Fibroblast of lung (primary cell): ENCODE data around the gene MAZ. TPM values are rescaled to one million over a fixed set of nuclear protein-coding genes. Genes with fewer than 3 reads are reported as not detected.
A peak's percentile ranks its signal among the peaks of the same experiment; 100 is the strongest.

Source experiments
- DNase-seq, 2 donors: peaks; one replicate each; pipeline versions ENCODE4 v3.0.0 to v3.0.0-alpha.2; 2010; ENCODE audit warnings: low read depth in 2 of 2
- H2AFZ ChIP-seq: 2 replicates; pipeline ENCODE4 v1.5.1; 2012; ENCODE audit warnings: low read length, control low read depth, inconsistent platforms
- H3K27ac ChIP-seq: 2 replicates; pipeline ENCODE4 v1.5.1; 2011; ENCODE audit warnings: low read length, control low read depth; ENCODE audit not compliant: insufficient read depth
- H3K27me3 ChIP-seq: 2 replicates; pipeline ENCODE4 v1.5.1; 2011; ENCODE audit warnings: mild to moderate bottlenecking, low read length; ENCODE audit not compliant: control insufficient read depth, insufficient read depth
- H3K36me3 ChIP-seq: 2 replicates; pipeline ENCODE4 v1.5.1; 2011; ENCODE audit warnings: low read length; ENCODE audit not compliant: control insufficient read depth, insufficient read depth
- H3K4me1 ChIP-seq: 2 replicates; pipeline ENCODE4 v1.5.1; 2011; ENCODE audit warnings: low read length; ENCODE audit not compliant: control insufficient read depth, insufficient read depth; ENCODE audit errors: extremely low read depth
- H3K4me2 ChIP-seq: 2 replicates; pipeline ENCODE4 v1.5.1; 2011; ENCODE audit warnings: low read length, control low read depth; ENCODE audit not compliant: insufficient read depth; ENCODE audit errors: extremely low read depth
- H3K4me3 ChIP-seq, 4 experiments: fragments of 200-600 bp in 1 of 4; sonication (generic) in 1 of 4; replicated peaks in 1 of 4; 2 replicates each; pipeline ENCODE4 v1.5.1; 2011 to 2016; ENCODE audit warnings: low read length in 4 of 4, low read depth in 3 of 4, mild to moderate bottlenecking in 3 of 4, control low read depth in 2 of 4, inconsistent platforms in 1 of 4, mixed read lengths in 1 of 4; ENCODE audit not compliant: insufficient read depth in 1 of 4; ENCODE audit errors: control extremely low read depth in 1 of 4
- H3K79me2 ChIP-seq: 2 replicates; pipeline ENCODE4 v1.5.1; 2012; ENCODE audit warnings: mild to moderate bottlenecking, low read length, inconsistent platforms; ENCODE audit not compliant: control insufficient read depth, insufficient read depth
- H3K9ac ChIP-seq: 2 replicates; pipeline ENCODE4 v1.5.1; 2011; ENCODE audit warnings: mild to moderate bottlenecking, low read length, control low read depth; ENCODE audit not compliant: insufficient read depth
- H3K9me3 ChIP-seq: 2 replicates; pipeline ENCODE4 v1.5.1; 2012; ENCODE audit warnings: low read depth, low read length; ENCODE audit not compliant: control insufficient read depth, insufficient read depth
- H4K20me1 ChIP-seq: 2 replicates; pipeline ENCODE4 v1.5.1; 2011; ENCODE audit warnings: low read length; ENCODE audit not compliant: control insufficient read depth, insufficient read depth; ENCODE audit errors: extremely low read depth
- CTCF ChIP-seq, 2 donors: IDR thresholded peaks in 1 of 2; conservative IDR thresholded peaks in 1 of 2; 1 replicate in 1 of 2; 2 replicates in 1 of 2; pipeline ENCODE4 v1.5.1; 2011 to 2012; ENCODE audit warnings: low read length in 2 of 2, control low read depth in 1 of 2, inconsistent platforms in 1 of 2, low read depth in 1 of 2, mild to moderate bottlenecking in 1 of 2
- EZH2 ChIP-seq: IDR thresholded peaks from 2 replicates; pipeline ENCODE4 v1.5.1; 2012; ENCODE audit warnings: low read length, control low read depth, mild to moderate bottlenecking; ENCODE audit errors: missing control alignments
- polyA plus RNA-seq, 2 donors: library from polyadenylated mRNA; depleted of rRNA in 1 of 2; stranded (reverse) in 1 of 2; unstranded in 1 of 2; fragments of >200 nt; gene quantifications; 2 replicates each; pipeline ENCODE4 v1.2.1, GENCODE V29; 2011 to 2012; ENCODE audit warnings: missing spikeins in 1 of 2
- total RNA-seq: library from RNA; depleted of rRNA; stranded (reverse); fragments of >200 nt; gene quantifications from 2 replicates; pipeline ENCODE4 v1.2.1, GENCODE V29; 2014

MAZ gene
- total and polyA plus RNA-seq, 2 donors (not counting 1 experiment from before 2014, with no cell fraction given), result 68.1 to 131 TPM

- H3K36me3 ChIP-seq, result peaks cover 11% of the 10 kb centered on the region
- peak overlapping the region in 1 of 4 experiments; percentile 77 for H3K4me3 ChIP-seq
- no peak for TF ChIP-seq EZH2
- no peak for TF ChIP-seq CTCF (conservative IDR thresholded peaks at IDR 0.05 in 1 of 2, IDR thresholded peaks at IDR 0.05 in 1 of 2; ENCODE audit: low read depth in 1 of 2, low read length in 2 of 2)
- no peak overlapping the region for H3K27ac ChIP-seq
- H3K4me2 ChIP-seq, result peak overlapping the region; percentile 95
- H4K20me1 ChIP-seq, result no peaks in the 10 kb centered on the region
- DNase-seq, result no peak
- no peaks in the 10 kb centered on the region for H3K9me3 ChIP-seq
- H3K79me2 ChIP-seq, result peaks cover 35% of the 10 kb centered on the region
- H3K9ac ChIP-seq, result no peak overlapping the region
- no peaks in the 10 kb centered on the region for H3K27me3 ChIP-seq
- H3K4me1 ChIP-seq, result peaks cover 43% of the 10 kb centered on the region
- H2AFZ ChIP-seq, result no peak overlapping the region
These were observed 7.6 kb downstream of the MAZ start for GRCh38 chr16:29813644-29814562.

DNA sequence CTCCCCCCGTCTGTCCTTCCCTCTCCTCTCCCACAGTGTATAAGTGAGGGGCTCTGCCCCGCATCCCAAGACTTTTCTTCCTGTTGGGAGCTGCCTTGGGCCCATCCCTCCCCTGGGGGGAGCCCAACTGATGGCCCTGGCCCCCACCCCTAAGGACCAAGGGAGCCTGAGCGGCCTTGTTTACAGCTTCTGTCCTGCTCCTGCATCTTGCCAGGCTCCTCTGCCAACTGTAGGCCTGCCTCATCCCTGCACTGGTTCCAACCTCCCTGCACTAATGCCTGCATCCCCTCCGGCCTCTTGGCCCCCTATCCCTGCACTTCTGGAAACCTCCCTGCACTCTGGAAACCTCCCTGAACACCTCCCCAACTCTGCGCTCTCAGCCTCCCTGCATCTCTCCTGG, 8.3 kb downstream of the MAZ start:
- no peak for TF ChIP-seq CTCF (conservative IDR thresholded peaks at IDR 0.05 in 1 of 2, IDR thresholded peaks at IDR 0.05 in 1 of 2; ENCODE audit: low read depth in 1 of 2, low read length in 2 of 2)
- TF ChIP-seq EZH2, result no peak
- no peaks in the 10 kb centered on the region for H3K27me3 ChIP-seq
- peaks cover 39% of the 10 kb centered on the region for H3K4me1 ChIP-seq
- peak overlapping the region in 2 of 4 experiments; percentile 82 to 89 for H3K4me3 ChIP-seq
- no peak overlapping the region for H3K27ac ChIP-seq
- no peaks in the 10 kb centered on the region for H3K9me3 ChIP-seq
- H3K79me2 ChIP-seq, result peaks cover 35% of the 10 kb centered on the region
- H3K9ac ChIP-seq, result no peak overlapping the region
- no peak overlapping the region for H2AFZ ChIP-seq
- H3K4me2 ChIP-seq, result peak overlapping the region; percentile 95
- H4K20me1 ChIP-seq, result no peaks in the 10 kb centered on the region
- peaks cover 8% of the 10 kb centered on the region for H3K36me3 ChIP-seq
- DNase-seq, result no peak

GRCh38 chr16:29815032-29815721, 8.8 kb downstream of the MAZ start:
- Histone ChIP-seq H3K27ac (peak overlapping the region; percentile 94), H4K20me1 (no peaks in the 10 kb centered on the region), H3K36me3 (peaks cover 8% of the 10 kb centered on the region), H3K27me3 (no peaks in the 10 kb centered on the region), H3K9ac (no peak overlapping the region), H2AFZ (peak overlapping the region; percentile 35), H3K79me2 (peaks cover 38% of the 10 kb centered on the region), H3K9me3 (no peaks in the 10 kb centered on the region), H3K4me1 (peaks cover 40% of the 10 kb centered on the region), H3K4me2 (peak overlapping the region; percentile 95), H3K4me3 (peak overlapping the region; percentile 73 to 89 (median 84))
- no peak for DNase-seq
- no peak for TF ChIP-seq CTCF (conservative IDR thresholded peaks at IDR 0.05 in 1 of 2, IDR thresholded peaks at IDR 0.05 in 1 of 2; ENCODE audit: low read depth in 1 of 2, low read length in 2 of 2)
- TF ChIP-seq EZH2, result no peak
